GM12878 (cell line): Measurements from ENCODE around the gene TH. TPM values are rescaled to one million over a fixed set of nuclear protein-coding genes. Genes with fewer than 3 reads are reported as not detected.

ENCODE experiments used
- CEBPB ChIP-seq, 2 experiments: fragments of 150-350 bp in 1 of 2; IDR thresholded peaks; 2 replicates each; pipeline ENCODE4 v1.6.1; 2012 to 2014; ENCODE audit warnings: low read depth in 2 of 2, low read length in 2 of 2, borderline replicate concordance in 1 of 2, inconsistent platforms in 1 of 2
- GATAD2B ChIP-seq: fragments of 450-650 bp; conservative IDR thresholded peaks from 2 replicates; pipeline ENCODE4 v1.6.1; 2017; ENCODE audit warnings: low read depth, mild to moderate bottlenecking, moderate library complexity
- SIN3A ChIP-seq: IDR thresholded peaks from 2 replicates; pipeline ENCODE4 v1.6.1; 2012; ENCODE audit warnings: low read depth, low read length, improper control_type of control experiment
- SMAD1 ChIP-seq: fragments of 450-650 bp; IDR thresholded peaks from 2 replicates; pipeline ENCODE4 v1.6.1; 2018; ENCODE audit warnings: mild to moderate bottlenecking, low read depth; ENCODE audit not compliant: partially characterized antibody
- SUZ12 ChIP-seq: fragments of 200-600 bp; sonication (generic); IDR thresholded peaks from one replicate; pipeline ENCODE4 v1.6.1; 2018; ENCODE audit warnings: antibody characterized with exemption, mild to moderate bottlenecking; ENCODE audit not compliant: unreplicated experiment
- ZBTB40 ChIP-seq: fragments of 450-650 bp; IDR thresholded peaks from 2 replicates; pipeline ENCODE4 v1.6.1; 2016; ENCODE audit warnings: mild to moderate bottlenecking, moderate library complexity, borderline replicate concordance
- polyA plus RNA-seq, 11 experiments: library from polyadenylated mRNA; depleted of rRNA in 4 of 11; unstranded in 6 of 11; stranded (reverse) in 5 of 11; fragments of >200 nt; fragmentation: Nextera tagmentation in 4 of 11; fragmentation: Illumina TruSeq in 1 of 11; extraction: Ambion mirVana in 4 of 11; extraction: Trizol in 1 of 11; gene quantifications; 1 replicate in 1 of 11; 2 replicates in 10 of 11; pipeline versions ENCODE4 v1.2.1 to v1.2.3, GENCODE V29; 2011 to 2016; ENCODE audit warnings: inconsistent platforms in 2 of 11, missing spikeins in 2 of 11, low read depth in 1 of 11
- total RNA-seq, 4 experiments: library from RNA; depleted of rRNA in 3 of 4; stranded (reverse); fragments of >200 nt in 3 of 4; fragmentation: Illumina TruSeq in 1 of 4; extraction: Trizol in 1 of 4; gene quantifications; 2 replicates each; pipeline versions ENCODE4 v1.2.1 to v1.2.3, GENCODE V29; 2013 to 2021
- TF ChIP-seq, protein P1 (sequence below): fragments of 450-650 bp; IDR thresholded peaks from 2 replicates; pipeline ENCODE4 v1.6.1; 2017; ENCODE audit warnings: mild to moderate bottlenecking, moderate library complexity

TH gene
- total and polyA plus RNA-seq, 10 of the 15 experiments (the other 5 are each of a cell fraction or from before 2014, with no cell fraction given), result not detected

DNA sequence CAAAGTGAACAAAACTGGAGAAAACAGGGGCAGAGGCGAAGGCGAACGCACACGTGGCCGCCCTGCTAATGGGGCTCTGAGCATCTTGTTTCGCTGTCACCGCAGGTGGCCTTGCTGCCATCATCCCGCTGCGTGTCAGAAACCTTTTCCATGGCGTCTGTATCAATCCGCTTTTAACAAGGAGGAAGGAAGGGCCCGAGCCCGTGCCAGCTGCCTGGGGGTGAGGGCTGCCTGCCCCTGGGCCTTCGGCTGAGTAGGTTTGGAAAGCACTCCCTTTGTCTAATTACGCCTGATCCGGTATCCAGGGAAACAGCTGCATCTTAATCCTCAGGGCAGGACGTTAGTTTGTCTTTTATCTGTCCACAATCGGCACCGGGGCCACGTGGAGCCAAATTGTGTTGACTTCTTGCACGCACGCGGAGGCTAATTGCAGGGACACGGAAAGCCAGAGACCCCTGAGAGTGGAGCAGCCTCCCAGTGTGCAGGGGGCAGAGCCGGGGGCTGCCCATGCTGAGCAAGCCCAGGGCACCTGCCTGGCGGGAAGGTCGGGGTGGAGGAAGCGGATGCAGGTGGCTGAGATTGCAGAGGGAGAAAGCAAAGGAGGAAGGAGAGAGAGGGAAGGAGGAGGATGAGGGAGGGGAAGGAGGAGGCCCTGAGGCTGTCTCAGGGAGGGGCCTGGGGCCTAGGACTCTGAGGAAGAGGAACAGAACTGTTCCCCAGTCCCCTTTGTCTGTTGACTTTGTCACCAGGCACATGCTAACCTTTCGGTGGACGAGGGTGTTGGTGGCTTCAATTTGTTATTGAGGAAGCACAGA, 19.2 kb upstream of the TH start (continued):
- TF ChIP-seq ZBTB40 (no peak), SUZ12 (no peak), CEBPB (IDR thresholded peaks at IDR 0.05; ENCODE audit: borderline replicate concordance in 1 of 2, low read depth in 2 of 2, low read length in 2 of 2) (no peak), GATAD2B (no peak), SIN3A (no peak), SMAD1 (no peak)
- TF ChIP-seq, protein P1, sequence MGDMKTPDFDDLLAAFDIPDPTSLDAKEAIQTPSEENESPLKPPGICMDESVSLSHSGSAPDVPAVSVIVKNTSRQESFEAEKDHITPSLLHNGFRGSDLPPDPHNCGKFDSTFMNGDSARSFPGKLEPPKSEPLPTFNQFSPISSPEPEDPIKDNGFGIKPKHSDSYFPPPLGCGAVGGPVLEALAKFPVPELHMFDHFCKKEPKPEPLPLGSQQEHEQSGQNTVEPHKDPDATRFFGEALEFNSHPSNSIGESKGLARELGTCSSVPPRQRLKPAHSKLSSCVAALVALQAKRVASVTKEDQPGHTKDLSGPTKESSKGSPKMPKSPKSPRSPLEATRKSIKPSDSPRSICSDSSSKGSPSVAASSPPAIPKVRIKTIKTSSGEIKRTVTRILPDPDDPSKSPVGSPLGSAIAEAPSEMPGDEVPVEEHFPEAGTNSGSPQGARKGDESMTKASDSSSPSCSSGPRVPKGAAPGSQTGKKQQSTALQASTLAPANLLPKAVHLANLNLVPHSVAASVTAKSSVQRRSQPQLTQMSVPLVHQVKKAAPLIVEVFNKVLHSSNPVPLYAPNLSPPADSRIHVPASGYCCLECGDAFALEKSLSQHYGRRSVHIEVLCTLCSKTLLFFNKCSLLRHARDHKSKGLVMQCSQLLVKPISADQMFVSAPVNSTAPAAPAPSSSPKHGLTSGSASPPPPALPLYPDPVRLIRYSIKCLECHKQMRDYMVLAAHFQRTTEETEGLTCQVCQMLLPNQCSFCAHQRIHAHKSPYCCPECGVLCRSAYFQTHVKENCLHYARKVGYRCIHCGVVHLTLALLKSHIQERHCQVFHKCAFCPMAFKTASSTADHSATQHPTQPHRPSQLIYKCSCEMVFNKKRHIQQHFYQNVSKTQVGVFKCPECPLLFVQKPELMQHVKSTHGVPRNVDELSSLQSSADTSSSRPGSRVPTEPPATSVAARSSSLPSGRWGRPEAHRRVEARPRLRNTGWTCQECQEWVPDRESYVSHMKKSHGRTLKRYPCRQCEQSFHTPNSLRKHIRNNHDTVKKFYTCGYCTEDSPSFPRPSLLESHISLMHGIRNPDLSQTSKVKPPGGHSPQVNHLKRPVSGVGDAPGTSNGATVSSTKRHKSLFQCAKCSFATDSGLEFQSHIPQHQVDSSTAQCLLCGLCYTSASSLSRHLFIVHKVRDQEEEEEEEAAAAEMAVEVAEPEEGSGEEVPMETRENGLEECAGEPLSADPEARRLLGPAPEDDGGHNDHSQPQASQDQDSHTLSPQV, result no peak
